H1 (cell line): ENCODE data around the gene EMC10.

Experiments
- CEBPB ChIP-seq: IDR thresholded peaks from 2 replicates; pipeline ENCODE4 v1.6.1; 2012; ENCODE audit warnings: low read depth, low read length
- CTCF ChIP-seq, 3 experiments: IDR thresholded peaks; 1 replicate in 2 of 3; 2 replicates in 1 of 3; pipeline versions ENCODE4 v1.5.1 to v1.6.1; 2011; ENCODE audit warnings: low read length in 3 of 3, mild to moderate bottlenecking in 3 of 3, inconsistent platforms in 2 of 3, low read depth in 1 of 3, moderate library complexity in 1 of 3; ENCODE audit not compliant: insufficient read depth in 1 of 3; ENCODE audit errors: control extremely low read depth in 1 of 3
- EZH2 ChIP-seq: fragments of 200-600 bp; sonication (generic); IDR thresholded peaks from 2 replicates; pipeline ENCODE4 v1.7.1; 2012; ENCODE audit warnings: low read depth, mild to moderate bottlenecking, moderate library complexity, low read length, inconsistent platforms; ENCODE audit not compliant: severe bottlenecking
- HDAC6 ChIP-seq: IDR thresholded peaks from one replicate; pipeline ENCODE4 v1.7.1; 2012; ENCODE audit warnings: low read depth, mild to moderate bottlenecking, inconsistent platforms, low read length, moderate library complexity
- POLR2AphosphoS5 ChIP-seq: IDR thresholded peaks from 2 replicates; pipeline ENCODE4 v1.6.1; 2011; ENCODE audit warnings: low read depth, low read length
- POU5F1 ChIP-seq: IDR thresholded peaks from 2 replicates; pipeline ENCODE4 v1.6.1; 2011; ENCODE audit warnings: low read depth, mild to moderate bottlenecking, low read length, moderate library complexity
- RXRA ChIP-seq: IDR thresholded peaks from 2 replicates; pipeline ENCODE4 v1.6.1; 2011; ENCODE audit warnings: low read depth, mild to moderate bottlenecking, low read length, moderate library complexity; ENCODE audit not compliant: insufficient read depth
- SIN3A ChIP-seq, 2 experiments: IDR thresholded peaks in 1 of 2; conservative IDR thresholded peaks in 1 of 2; 2 replicates each; pipeline ENCODE4 v1.6.1; 2011 to 2012; ENCODE audit warnings: low read length in 2 of 2, improper control_type of control experiment in 1 of 2, low read depth in 1 of 2, mild to moderate bottlenecking in 1 of 2
- SP4 ChIP-seq: IDR thresholded peaks from 2 replicates; pipeline ENCODE4 v1.6.1; 2012; ENCODE audit warnings: low read length, inconsistent platforms
- YY1 ChIP-seq: IDR thresholded peaks from 2 replicates; pipeline ENCODE4 v1.6.1; 2011; ENCODE audit warnings: low read depth, mild to moderate bottlenecking, low read length
- TF ChIP-seq, protein P1 (sequence below): IDR thresholded peaks from 2 replicates; pipeline ENCODE4 v1.6.1; 2011; ENCODE audit warnings: low read length, improper control_type of control experiment

DNA sequence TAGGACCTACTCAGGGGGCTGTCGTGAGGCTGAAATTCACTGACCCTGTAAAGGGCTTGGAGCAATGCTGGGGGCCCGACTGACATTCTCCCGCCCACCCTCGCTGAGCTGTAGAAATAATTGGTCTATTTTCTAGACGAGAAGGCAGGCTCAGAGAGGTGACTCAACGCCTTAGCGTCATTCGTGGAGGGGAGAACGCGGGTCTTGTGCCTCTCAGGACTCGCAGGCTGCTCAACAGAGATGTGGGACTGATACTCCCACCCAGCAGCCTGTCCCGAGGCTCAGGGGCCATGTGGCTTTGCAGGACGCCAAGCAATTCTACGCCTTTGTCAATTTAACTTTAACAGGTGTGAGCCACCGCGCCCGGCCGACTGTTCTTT, 61.0 kb downstream of the EMC10 start:
- TF ChIP-seq CTCF (IDR thresholded peaks at IDR 0.05; ENCODE audit: control extremely low read depth in 1 of 3, insufficient read depth in 1 of 3, low read depth in 1 of 3, low read length in 3 of 3) (no peak), EZH2 (no peak), HDAC6 (no peak), SIN3A (conservative IDR thresholded peaks at IDR 0.05 in 1 of 2, IDR thresholded peaks at IDR 0.05 in 1 of 2; ENCODE audit: low read depth in 1 of 2, low read length in 2 of 2) (no peak), RXRA (no peak), SP4 (no peak), YY1 (no peak), POLR2AphosphoS5 (no peak), POU5F1 (no peak), CEBPB (no peak)
- TF ChIP-seq, protein P1, sequence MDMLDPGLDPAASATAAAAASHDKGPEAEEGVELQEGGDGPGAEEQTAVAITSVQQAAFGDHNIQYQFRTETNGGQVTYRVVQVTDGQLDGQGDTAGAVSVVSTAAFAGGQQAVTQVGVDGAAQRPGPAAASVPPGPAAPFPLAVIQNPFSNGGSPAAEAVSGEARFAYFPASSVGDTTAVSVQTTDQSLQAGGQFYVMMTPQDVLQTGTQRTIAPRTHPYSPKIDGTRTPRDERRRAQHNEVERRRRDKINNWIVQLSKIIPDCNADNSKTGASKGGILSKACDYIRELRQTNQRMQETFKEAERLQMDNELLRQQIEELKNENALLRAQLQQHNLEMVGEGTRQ: no peak
